Hepatocyte (in vitro differentiated cells): Measurements from ENCODE around the gene HMGCS2.

Experiments
- EZH2 ChIP-seq: fragments of 200-600 bp; sonication (generic); IDR thresholded peaks from 2 replicates; pipeline ENCODE4 v1.6.1; 2016; ENCODE audit warnings: antibody characterized with exemption, mild to moderate bottlenecking, borderline replicate concordance
- EZH2phosphoT487 ChIP-seq: fragments of 200-600 bp; sonication (generic); IDR thresholded peaks from one replicate; pipeline ENCODE4 v1.6.1; 2018; ENCODE audit warnings: antibody characterized with exemption, mild to moderate bottlenecking, low read depth, moderate library complexity; ENCODE audit not compliant: unreplicated experiment, severe bottlenecking
- TF ChIP-seq, protein P1 (sequence below): fragments of 200-600 bp; sonication (generic); IDR thresholded peaks from 2 replicates; pipeline ENCODE4 v1.5.1; 2016; ENCODE audit warnings: antibody characterized with exemption, mild to moderate bottlenecking; ENCODE audit not compliant: poor library complexity

DNA sequence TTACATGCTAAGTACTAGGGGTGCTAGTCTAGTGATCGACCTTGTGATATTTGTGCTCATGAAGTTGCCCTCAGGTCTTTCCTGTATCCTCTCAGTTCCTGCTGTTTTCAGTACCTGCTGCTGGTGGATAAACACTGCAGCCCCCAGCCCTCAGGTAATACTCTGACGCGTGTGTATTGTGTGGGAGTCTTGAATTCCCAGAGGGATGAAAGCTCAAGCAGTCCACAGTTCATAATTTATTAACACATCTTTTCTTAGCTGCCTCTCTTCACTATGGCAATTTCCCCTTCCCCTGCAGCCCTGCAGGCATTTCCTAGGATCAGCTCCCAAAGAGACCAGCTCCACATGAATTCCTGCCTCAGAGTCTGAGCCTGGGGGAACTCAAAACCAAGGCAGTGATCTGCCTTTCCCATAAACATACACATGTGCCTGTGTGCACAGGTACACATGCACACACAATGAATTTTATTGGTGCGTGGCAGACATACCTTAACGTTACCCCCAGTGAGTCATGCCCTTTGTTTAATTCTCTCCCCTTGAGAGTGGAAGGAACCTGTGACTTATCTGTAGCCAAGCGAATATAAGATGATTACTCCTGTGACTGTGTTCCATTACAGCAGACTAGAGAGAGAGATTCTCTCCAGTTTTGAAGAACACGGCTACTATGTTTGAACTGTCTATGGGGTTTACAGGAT lies 14.1 kb upstream of the HMGCS2 start:
- TF ChIP-seq, protein P1, sequence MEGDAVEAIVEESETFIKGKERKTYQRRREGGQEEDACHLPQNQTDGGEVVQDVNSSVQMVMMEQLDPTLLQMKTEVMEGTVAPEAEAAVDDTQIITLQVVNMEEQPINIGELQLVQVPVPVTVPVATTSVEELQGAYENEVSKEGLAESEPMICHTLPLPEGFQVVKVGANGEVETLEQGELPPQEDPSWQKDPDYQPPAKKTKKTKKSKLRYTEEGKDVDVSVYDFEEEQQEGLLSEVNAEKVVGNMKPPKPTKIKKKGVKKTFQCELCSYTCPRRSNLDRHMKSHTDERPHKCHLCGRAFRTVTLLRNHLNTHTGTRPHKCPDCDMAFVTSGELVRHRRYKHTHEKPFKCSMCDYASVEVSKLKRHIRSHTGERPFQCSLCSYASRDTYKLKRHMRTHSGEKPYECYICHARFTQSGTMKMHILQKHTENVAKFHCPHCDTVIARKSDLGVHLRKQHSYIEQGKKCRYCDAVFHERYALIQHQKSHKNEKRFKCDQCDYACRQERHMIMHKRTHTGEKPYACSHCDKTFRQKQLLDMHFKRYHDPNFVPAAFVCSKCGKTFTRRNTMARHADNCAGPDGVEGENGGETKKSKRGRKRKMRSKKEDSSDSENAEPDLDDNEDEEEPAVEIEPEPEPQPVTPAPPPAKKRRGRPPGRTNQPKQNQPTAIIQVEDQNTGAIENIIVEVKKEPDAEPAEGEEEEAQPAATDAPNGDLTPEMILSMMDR = no peak
- TF ChIP-seq EZH2phosphoT487 = no peak
- TF ChIP-seq EZH2 = no peak
